KMS-11 (cell line): Measurements from ENCODE around the gene RAB5B.

ENCODE experiments used
- H2AFZ ChIP-seq: fragments of 200-600 bp; sonication (generic); 2 replicates; pipeline ENCODE4 v1.6.1; 2016; ENCODE audit warnings: antibody characterized with exemption, mixed run types, low read depth
- H3K27ac ChIP-seq: fragments of 200-600 bp; sonication (generic); 2 replicates; pipeline ENCODE4 v1.6.1; 2016; ENCODE audit warnings: mild to moderate bottlenecking, mixed run types
- H3K27me3 ChIP-seq: fragments of 200-600 bp; sonication (generic); 2 replicates; pipeline ENCODE4 v1.6.1; 2017; ENCODE audit warnings: mild to moderate bottlenecking, low read depth, mixed run types, moderate library complexity; ENCODE audit not compliant: insufficient read depth
- H3K36me3 ChIP-seq: fragments of 200-600 bp; sonication (generic); 2 replicates; pipeline ENCODE4 v1.6.1; 2017; ENCODE audit warnings: mild to moderate bottlenecking, mixed run types; ENCODE audit not compliant: insufficient read depth
- H3K4me1 ChIP-seq: fragments of 200-600 bp; sonication (generic); 2 replicates; pipeline ENCODE4 v1.6.1; 2016; ENCODE audit warnings: mild to moderate bottlenecking, low read depth, mixed run types; ENCODE audit not compliant: poor library complexity, severe bottlenecking
- H3K4me2 ChIP-seq: fragments of 200-600 bp; sonication (generic); 2 replicates; pipeline ENCODE4 v1.7.0; 2016; ENCODE audit warnings: mild to moderate bottlenecking, mixed run types
- H3K4me3 ChIP-seq: fragments of 200-600 bp; sonication (generic); IDR thresholded peaks from 2 replicates; pipeline ENCODE4 v1.6.1; 2017; ENCODE audit warnings: low read depth, low read length, mixed read lengths; ENCODE audit not compliant: insufficient read depth
- H3K79me2 ChIP-seq: fragments of 200-600 bp; sonication (generic); 2 replicates; pipeline ENCODE4 v1.6.1; 2016; ENCODE audit warnings: low read depth, mixed run types; ENCODE audit not compliant: insufficient read depth
- H3K9ac ChIP-seq: fragments of 200-600 bp; sonication (generic); 2 replicates; pipeline ENCODE4 v1.6.1; 2016; ENCODE audit warnings: mild to moderate bottlenecking, mixed run types
- H4K20me1 ChIP-seq: fragments of 200-600 bp; sonication (generic); 2 replicates; pipeline ENCODE4 v1.6.1; 2016; ENCODE audit warnings: mild to moderate bottlenecking, mixed run types; ENCODE audit not compliant: insufficient read depth
- TF ChIP-seq, protein P1 (sequence below): fragments of 200-600 bp; sonication (generic); conservative IDR thresholded peaks from 2 replicates; pipeline ENCODE4 v1.6.1; 2017; ENCODE audit warnings: low read depth, mild to moderate bottlenecking, antibody characterized with exemption, low read length, moderate library complexity, mixed read lengths

Gene RAB5B

DNA sequence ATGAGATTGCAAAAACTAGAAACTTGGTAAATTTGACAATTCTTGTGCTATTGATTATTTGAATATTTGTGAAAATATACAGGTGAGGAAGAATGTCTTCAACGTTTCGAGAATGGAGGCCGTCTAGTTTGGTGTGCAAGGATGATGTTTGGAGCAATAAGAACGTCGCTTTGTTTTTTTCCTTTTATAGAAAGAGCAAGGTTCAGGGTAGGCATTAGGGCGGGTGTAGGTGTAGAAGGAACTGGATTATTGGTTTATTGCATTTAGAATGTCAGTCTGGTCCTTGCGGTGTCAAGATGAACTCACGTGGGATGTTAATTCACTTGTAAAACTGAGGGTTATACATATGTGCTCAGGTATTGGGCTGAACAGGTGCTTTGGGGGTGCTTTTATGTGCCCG lies 69.0 kb downstream of the RAB5B start:
- Histone ChIP-seq H3K4me3 (peak overlapping the region; percentile 86), H3K27me3 (no peaks in the 10 kb centered on the region), H3K27ac (peak overlapping the region; percentile 58), H4K20me1 (peaks cover 7% of the 10 kb centered on the region; the same call in 1 of the 2 replicates), H3K79me2 (peaks cover 33% of the 10 kb centered on the region), H3K9ac (peak overlapping the region; percentile 68), H3K4me2 (peak overlapping the region; percentile 93), H3K36me3 (peaks cover 30% of the 10 kb centered on the region; the same call in 1 of the 2 replicates), H2AFZ (no peak overlapping the region), H3K4me1 (peaks cover 38% of the 10 kb centered on the region)
- TF ChIP-seq, protein P1, sequence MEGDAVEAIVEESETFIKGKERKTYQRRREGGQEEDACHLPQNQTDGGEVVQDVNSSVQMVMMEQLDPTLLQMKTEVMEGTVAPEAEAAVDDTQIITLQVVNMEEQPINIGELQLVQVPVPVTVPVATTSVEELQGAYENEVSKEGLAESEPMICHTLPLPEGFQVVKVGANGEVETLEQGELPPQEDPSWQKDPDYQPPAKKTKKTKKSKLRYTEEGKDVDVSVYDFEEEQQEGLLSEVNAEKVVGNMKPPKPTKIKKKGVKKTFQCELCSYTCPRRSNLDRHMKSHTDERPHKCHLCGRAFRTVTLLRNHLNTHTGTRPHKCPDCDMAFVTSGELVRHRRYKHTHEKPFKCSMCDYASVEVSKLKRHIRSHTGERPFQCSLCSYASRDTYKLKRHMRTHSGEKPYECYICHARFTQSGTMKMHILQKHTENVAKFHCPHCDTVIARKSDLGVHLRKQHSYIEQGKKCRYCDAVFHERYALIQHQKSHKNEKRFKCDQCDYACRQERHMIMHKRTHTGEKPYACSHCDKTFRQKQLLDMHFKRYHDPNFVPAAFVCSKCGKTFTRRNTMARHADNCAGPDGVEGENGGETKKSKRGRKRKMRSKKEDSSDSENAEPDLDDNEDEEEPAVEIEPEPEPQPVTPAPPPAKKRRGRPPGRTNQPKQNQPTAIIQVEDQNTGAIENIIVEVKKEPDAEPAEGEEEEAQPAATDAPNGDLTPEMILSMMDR, result no peak
